ENCODE measurements around the gene NOL3. TPM values are rescaled to one million over a fixed set of nuclear protein-coding genes. Genes with fewer than 3 reads are reported as not detected.

NOL3 gene
- total and polyA plus RNA-seq, 2 of the 4 experiments (the other 2 are of a cell fraction), result 6.1 to 17.2 TPM

DNA sequence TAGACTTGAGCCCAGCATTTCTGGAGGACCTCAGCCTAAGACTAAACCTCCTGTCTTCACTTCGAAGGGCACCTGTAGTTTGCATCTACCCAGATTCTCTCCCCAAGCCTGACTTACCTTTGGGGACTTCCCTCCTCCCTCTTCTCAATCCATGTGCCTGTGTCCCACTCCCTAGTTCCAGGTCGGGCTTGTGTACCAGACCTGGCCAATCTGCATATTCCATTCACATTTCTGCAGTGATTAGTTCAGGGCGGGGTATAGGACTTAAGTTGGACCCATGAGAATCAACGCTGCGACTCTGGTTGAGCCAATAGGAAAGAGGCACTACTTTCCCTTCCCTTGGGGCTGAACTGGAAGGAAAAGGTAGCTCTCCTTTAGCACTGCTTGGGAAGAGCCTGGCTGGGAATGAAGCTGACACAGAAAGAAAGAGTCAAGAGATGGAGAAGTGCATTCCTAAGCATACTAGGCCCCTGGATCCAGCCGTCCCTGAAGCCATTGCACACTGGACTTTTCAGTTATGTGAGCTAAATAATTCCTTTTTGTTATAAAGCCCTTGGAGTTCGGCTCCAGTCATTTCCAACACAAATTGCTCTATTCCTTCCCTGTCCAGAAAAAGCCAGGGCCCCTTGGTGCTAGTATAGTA lies 13.1 kb upstream of the NOL3 start:
- no peak overlapping the region for H2AK5ac ChIP-seq (ENCODE audit: low read depth, low read length)
- H3K27me3 ChIP-seq (ENCODE audit: control insufficient read depth, insufficient read depth, low read length), result no peaks in the 10 kb centered on the region
- no peak overlapping the region for H3K9ac ChIP-seq (ENCODE audit: low read depth, low read length)
- H2BK20ac ChIP-seq (ENCODE audit: low read depth, low read length), result no peak overlapping the region
- no peak overlapping the region for H2BK120ac ChIP-seq (ENCODE audit: low read depth, low read length)
- ATAC-seq (ENCODE audit: low read depth) (no peak), DNase-seq (no peak)
- no peak overlapping the region for H2AFZ ChIP-seq (replicated peaks; ENCODE audit: low read length, poor library complexity)
- H2AK9ac ChIP-seq (replicated peaks; ENCODE audit: low read depth, low read length, poor library complexity), result no peak overlapping the region
- H3K4ac ChIP-seq (ENCODE audit: low read depth, low read length), result no peak overlapping the region
- H3K9me1 ChIP-seq (ENCODE audit: insufficient read depth, low read length), result peaks cover 5% of the 10 kb centered on the region; the same call in 1 of the 2 replicates
- no peak overlapping the region for H3K4me2 ChIP-seq (ENCODE audit: low read depth, low read length)
- H3K79me1 ChIP-seq (ENCODE audit: low read depth in 1 of 2, low read length in 2 of 2), result peaks cover 10 to 25% of the 10 kb centered on the region in 2 experiments; a peak in 2 of 4 replicates
- H3K18ac ChIP-seq (ENCODE audit: low read depth, low read length), result no peak overlapping the region
- dilution Hi-C loops (cut with HindIII; ENCODE audit: low sequenced_read_pairs, unreplicated experiment) (no loop called here), in situ Hi-C loops (cut with MboI; ENCODE audit: low sequenced_read_pairs) (loop anchor here (5.0 kb wide), 1 partner anchor 195 kb away; the partner anchor contains the start of gene CES3), intact Hi-C loops (cut with micrococcal nuclease) (loop anchor here (10.0 kb wide), 1 partner anchor 262 kb away; no protein-coding TSS in a partner anchor)
- peaks cover 30% of the 10 kb centered on the region for H4K20me1 ChIP-seq (ENCODE audit: insufficient read depth, low read length)
- no peak overlapping the region for H4K8ac ChIP-seq (ENCODE audit: low read depth in 2 of 2, low read length in 2 of 2)
- WGBS, 2 experiments (ENCODE audit: extremely low coverage in 2 of 2, insufficient read length in 1 of 2), result 33% methylated on average over 1 of the region's 7 CpGs; no CpG with 5 or more reads in 1 of the 2 experiments
- no peak overlapping the region for H3K56ac ChIP-seq (ENCODE audit: extremely low read depth, insufficient read depth, low read length)
- H3K27ac ChIP-seq (ENCODE audit: insufficient read depth, low read length), result no peak overlapping the region
- H4K91ac ChIP-seq (ENCODE audit: insufficient read depth, low read depth, low read length), result no peak overlapping the region
- H2BK15ac ChIP-seq (ENCODE audit: low read depth, low read length), result no peak overlapping the region
- H3K4me3 ChIP-seq (ENCODE audit: insufficient read depth, low read depth, low read length), result no peak overlapping the region
- BruUV-seq (replicated peaks), result no TSS peak
- no peaks in the 10 kb centered on the region for H3K9me3 ChIP-seq (ENCODE audit: control insufficient read depth, insufficient read depth, low read length)
- no peak overlapping the region for H2BK5ac ChIP-seq (ENCODE audit: low read depth, low read length, poor library complexity, severe bottlenecking)
- H3K14ac ChIP-seq (replicated peaks; ENCODE audit: low read depth, low read length), result no peak overlapping the region
- no peak overlapping the region for H3K23ac ChIP-seq (ENCODE audit: low read depth, low read length)
- peaks cover 5% of the 10 kb centered on the region; the same call in 1 of the 2 replicates for H3K4me1 ChIP-seq (ENCODE audit: control insufficient read depth, insufficient read depth, low read length)
- H3K36me3 ChIP-seq (ENCODE audit: control insufficient read depth, insufficient read depth, low read length), result no peaks in the 10 kb centered on the region
- CTCF ChIA-PET, result interaction anchor here (0.9 kb wide), 1 partner anchor 28 kb away, joined by 3 read pairs; no protein-coding TSS in a partner anchor
- no peak overlapping the region for H4K5ac ChIP-seq (ENCODE audit: low read depth, low read length)
- POLR2A ChIA-PET (ENCODE audit: unreplicated experiment), result no interaction called here
- TF ChIP-seq, protein P1, sequence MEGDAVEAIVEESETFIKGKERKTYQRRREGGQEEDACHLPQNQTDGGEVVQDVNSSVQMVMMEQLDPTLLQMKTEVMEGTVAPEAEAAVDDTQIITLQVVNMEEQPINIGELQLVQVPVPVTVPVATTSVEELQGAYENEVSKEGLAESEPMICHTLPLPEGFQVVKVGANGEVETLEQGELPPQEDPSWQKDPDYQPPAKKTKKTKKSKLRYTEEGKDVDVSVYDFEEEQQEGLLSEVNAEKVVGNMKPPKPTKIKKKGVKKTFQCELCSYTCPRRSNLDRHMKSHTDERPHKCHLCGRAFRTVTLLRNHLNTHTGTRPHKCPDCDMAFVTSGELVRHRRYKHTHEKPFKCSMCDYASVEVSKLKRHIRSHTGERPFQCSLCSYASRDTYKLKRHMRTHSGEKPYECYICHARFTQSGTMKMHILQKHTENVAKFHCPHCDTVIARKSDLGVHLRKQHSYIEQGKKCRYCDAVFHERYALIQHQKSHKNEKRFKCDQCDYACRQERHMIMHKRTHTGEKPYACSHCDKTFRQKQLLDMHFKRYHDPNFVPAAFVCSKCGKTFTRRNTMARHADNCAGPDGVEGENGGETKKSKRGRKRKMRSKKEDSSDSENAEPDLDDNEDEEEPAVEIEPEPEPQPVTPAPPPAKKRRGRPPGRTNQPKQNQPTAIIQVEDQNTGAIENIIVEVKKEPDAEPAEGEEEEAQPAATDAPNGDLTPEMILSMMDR (conservative IDR thresholded peaks at IDR 0.05; ENCODE audit: low read depth, low read length), result no peak
- TF ChIP-seq MAZ (IDR thresholded peaks at IDR 0.05; ENCODE audit: borderline replicate concordance, low read depth, low read length) (no peak), RCOR1 (IDR thresholded peaks at IDR 0.05; ENCODE audit: insufficient replicate concordance, low read length) (no peak), BHLHE40 (IDR thresholded peaks at IDR 0.05; ENCODE audit: low read depth, low read length) (no peak), POLR2A (IDR thresholded peaks at IDR 0.05; ENCODE audit: low read depth, low read length) (no peak), NFE2L2 (IDR thresholded peaks at IDR 0.05; ENCODE audit: low read depth, low read length) (no peak), SMC3 (IDR thresholded peaks at IDR 0.05; ENCODE audit: low read depth, low read length) (no peak), MAFK (IDR thresholded peaks at IDR 0.05; ENCODE audit: low read depth, low read length) (no peak), CEBPB (IDR thresholded peaks at IDR 0.05; ENCODE audit: low read depth, low read length) (no peak), USF2 (IDR thresholded peaks at IDR 0.05; ENCODE audit: low read depth, low read length) (no peak), MXI1 (IDR thresholded peaks at IDR 0.05; ENCODE audit: borderline replicate concordance, low read depth, low read length) (no peak), RAD21 (IDR thresholded peaks at IDR 0.05; ENCODE audit: low read length) (no peak), FOS (IDR thresholded peaks at IDR 0.05; ENCODE audit: low read depth, low read length) (no peak), CHD1 (IDR thresholded peaks at IDR 0.05; ENCODE audit: low read depth, low read length) (no peak)
- TF ChIP-seq, protein P2, sequence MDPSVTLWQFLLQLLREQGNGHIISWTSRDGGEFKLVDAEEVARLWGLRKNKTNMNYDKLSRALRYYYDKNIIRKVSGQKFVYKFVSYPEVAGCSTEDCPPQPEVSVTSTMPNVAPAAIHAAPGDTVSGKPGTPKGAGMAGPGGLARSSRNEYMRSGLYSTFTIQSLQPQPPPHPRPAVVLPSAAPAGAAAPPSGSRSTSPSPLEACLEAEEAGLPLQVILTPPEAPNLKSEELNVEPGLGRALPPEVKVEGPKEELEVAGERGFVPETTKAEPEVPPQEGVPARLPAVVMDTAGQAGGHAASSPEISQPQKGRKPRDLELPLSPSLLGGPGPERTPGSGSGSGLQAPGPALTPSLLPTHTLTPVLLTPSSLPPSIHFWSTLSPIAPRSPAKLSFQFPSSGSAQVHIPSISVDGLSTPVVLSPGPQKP (IDR thresholded peaks at IDR 0.05; ENCODE audit: borderline replicate concordance, low read depth, low read length), result no peak
